Heart left ventricle (tissue), 16 donors: ENCODE data around the gene FSTL4. TPM values are rescaled to one million over a fixed set of nuclear protein-coding genes. Genes with fewer than 3 reads are reported as not detected.
A peak's percentile ranks its signal among the peaks of the same experiment; 100 is the strongest.

ENCODE experiments used
- ATAC-seq, 4 donors: fragments of 200-7000 bp; cut with Tn5 transposase; one replicate each; pipeline ENCODE4 v1.9.1; 2020 to 2022; ENCODE audit warnings: moderate library complexity in 4 of 4, mild to moderate bottlenecking in 3 of 4, moderate number of reproducible peaks in 1 of 4
- DNase-seq, 5 donors: peaks; one replicate each; pipeline ENCODE4 v3.0.0-alpha.2; 2020
- H3K27ac ChIP-seq, 12 donors: fragments of 200-600 bp; sonication (generic) in 4 of 12; one replicate each; pipeline versions ENCODE4 v1.5.0 to v1.8.0; 2016 to 2022; ENCODE audit warnings: mild to moderate bottlenecking in 2 of 12
- H3K27me3 ChIP-seq, 9 donors: fragments of 200-600 bp; sonication (generic) in 2 of 9; one replicate each; pipeline versions ENCODE4 v1.5.1 to v1.8.0; 2016 to 2022; ENCODE audit warnings: mild to moderate bottlenecking in 3 of 9
- H3K36me3 ChIP-seq, 9 donors: fragments of 200-600 bp; sonication (generic) in 2 of 9; one replicate each; pipeline versions ENCODE4 v1.5.0 to v1.8.0; 2018 to 2022; ENCODE audit warnings: mild to moderate bottlenecking in 2 of 9
- H3K4me1 ChIP-seq, 12 donors: fragments of 200-600 bp; sonication (generic) in 4 of 12; one replicate each; pipeline versions ENCODE4 v1.5.0 to v1.8.0; 2016 to 2022; ENCODE audit warnings: mild to moderate bottlenecking in 3 of 12
- H3K4me3 ChIP-seq, 12 donors: fragments of 200-600 bp; sonication (generic) in 4 of 12; one replicate each; pipeline versions ENCODE4 v1.5.0 to v1.8.0; 2017 to 2022; ENCODE audit warnings: mild to moderate bottlenecking in 9 of 12, moderate library complexity in 4 of 12
- H3K9me3 ChIP-seq, 12 donors: fragments of 200-600 bp; sonication (generic) in 4 of 12; one replicate each; pipeline versions ENCODE4 v1.5.0 to v1.8.0; 2016 to 2022; ENCODE audit warnings: mild to moderate bottlenecking in 1 of 12
- CTCF ChIP-seq, 12 donors: fragments of 200-600 bp; sonication (generic) in 4 of 12; IDR thresholded peaks; one replicate each; pipeline versions ENCODE4 v1.5.0 to v1.8.0; 2018 to 2022; ENCODE audit warnings: antibody characterized with exemption in 12 of 12, mild to moderate bottlenecking in 5 of 12
- POLR2A ChIP-seq, 2 donors: fragments of 450-650 bp; IDR thresholded peaks; one replicate each; pipeline ENCODE4 v1.6.1; 2017; ENCODE audit warnings: antibody characterized with exemption in 2 of 2, mild to moderate bottlenecking in 2 of 2, moderate library complexity in 2 of 2
- WGBS, 4 donors: extraction: QIAGEN DNeasy Blood & Tissue Kit in 2 of 4; methylation state at CpG; one replicate each; pipeline versions ENCODE4 v1.1.5 to v1.1.7; 2013 to 2018; 5-methylcytosine and 5-hydroxymethylcytosine counted together
- intact Hi-C, 10 donors: fragments of 100-400 bp; cut with DNase I; formaldehyde crosslinking; loops; one replicate each; pipeline versions ENCODE4 v1.11.1 to v1.14.2; 2022
- polyA plus RNA-seq, 2 donors: library from polyadenylated mRNA; stranded (reverse); fragments of 200-250 nt; gene quantifications; one replicate each; pipeline ENCODE4 v1.2.3, GENCODE V29; 2013
- total RNA-seq, 9 donors: library from RNA; depleted of rRNA in 2 of 9; stranded (reverse); fragments of >200 nt in 2 of 9; fragmentation: NEBNext Ultra II Directional in 3 of 9; extraction: Animal tissue kit (Norgen Biotek cat#: 25700) in 3 of 9; gene quantifications; one replicate each; pipeline versions ENCODE4 v1.1.0 to v1.2.4, GENCODE V29; 2016 to 2023
- donor health status: ischemic (EF 13 %, LVEDD 7.1; RV severe dilation, severe dysfunction).
- donor health status: healthy with polysubstance abuse.
- donor health status: DM: no; HTN: yes; CAD: no.
- donor health status: DM: no; HTN: no; CAD: no.
- donor health status: ischemic (EF 25% LVEDD 6.9; RV normal size, moderate dysfunction).
- donor health status: ischemic (EF 25% LVEDD 5.7; RV mildly dilated, moderate dysfunction).
- donor health status: healthy.
- donor health status: DM: yes; HTN: yes; CAD: no.
- donor health status: ischemic (EF 35%, LVEDD 5.7; RV mildly dilated, moderate dysfunction).
- donor health status: nonischemic (EF 11% LVEDD 7.7; RV severe dilation, severe dysfunction).
- donor health status: DM: yes; HTN: yes; CAD: no.
- donor health status: PGD.
- donor health status: ischemic (EF 29% LVEDD 5.4; RV normal size, mild dysfunction).
- donor health status: nonischemic (EF 23%, LVEDD 6.1; RV moderate dilation, normal function).

Gene FSTL4
- total and polyA plus RNA-seq, 11 donors: 0.01 to 0.39 (median 0.17) TPM; not detected in 6

GRCh38 chr5:133404724-133405123, 207.6 kb downstream of the FSTL4 start:
- no peak for TF ChIP-seq POLR2A (IDR thresholded peaks at IDR 0.05)
- no peak for TF ChIP-seq CTCF (IDR thresholded peaks at IDR 0.05)
- Histone ChIP-seq H3K27me3 (peaks cover 0 to 7% (median 0%) of the 10 kb centered on the region in 9 donors), H3K4me3 (no peak overlapping the region), H3K4me1 (no peaks in the 10 kb centered on the region), H3K36me3 (no peaks in the 10 kb centered on the region), H3K27ac (no peak overlapping the region), H3K9me3 (no peaks in the 10 kb centered on the region)
- WGBS, 4 donors: 68 to 80% (median 72%) methylated on average over 7 of the region's 7 CpGs
- DNase-seq: no peak
- ATAC-seq: no peak
- intact Hi-C loops: no loop called here

GRCh38 chr5:133403741-133404364, 208.5 kb downstream of the FSTL4 start:
- WGBS, 4 donors: 89 to 97% (median 94%) methylated on average over 5 of the region's 5 CpGs
- Histone ChIP-seq H3K27me3 (peaks cover 0 to 4% (median 0%) of the 10 kb centered on the region in 9 donors), H3K9me3 (no peaks in the 10 kb centered on the region), H3K4me1 (no peaks in the 10 kb centered on the region), H3K4me3 (no peak overlapping the region), H3K36me3 (no peaks in the 10 kb centered on the region), H3K27ac (no peak overlapping the region)
- no peak for ATAC-seq
- TF ChIP-seq POLR2A (IDR thresholded peaks at IDR 0.05) (no peak), CTCF (IDR thresholded peaks at IDR 0.05) (no peak)
- no peak for DNase-seq
- intact Hi-C loops: no loop called here

GRCh38 chr5:133402775-133403174, 209.6 kb downstream of the FSTL4 start:
- no peak for ATAC-seq
- peak in 1 of 5 donors; percentile 2 for DNase-seq
- H3K4me1 ChIP-seq: no peaks in the 10 kb centered on the region
- no peaks in the 10 kb centered on the region for H3K36me3 ChIP-seq
- no peak overlapping the region for H3K4me3 ChIP-seq
- no peaks in the 10 kb centered on the region for H3K9me3 ChIP-seq
- H3K27ac ChIP-seq: no peak overlapping the region
- peaks cover 0 to 4% (median 0%) of the 10 kb centered on the region in 9 donors for H3K27me3 ChIP-seq
- TF ChIP-seq POLR2A (IDR thresholded peaks at IDR 0.05): no peak
- TF ChIP-seq CTCF (IDR thresholded peaks at IDR 0.05): no peak
- intact Hi-C loops: no loop called here
- 77 to 92% (median 87%) methylated on average over 12 of the region's 12 CpGs for WGBS, 4 donors

GRCh38 chr5:133401731-133402347, 210.5 kb downstream of the FSTL4 start:
- 65 to 76% (median 73%) methylated on average over 9 of the region's 9 CpGs for WGBS, 4 donors
- no peak for ATAC-seq
- DNase-seq: peak in 1 of 5 donors; percentile 2
- Histone ChIP-seq H3K4me3 (no peak overlapping the region), H3K27ac (no peak overlapping the region), H3K36me3 (no peaks in the 10 kb centered on the region), H3K27me3 (peaks cover 0 to under 1% (median 0%) of the 10 kb centered on the region in 9 donors), H3K4me1 (no peaks in the 10 kb centered on the region), H3K9me3 (no peaks in the 10 kb centered on the region)
- intact Hi-C loops: no loop called here
- TF ChIP-seq POLR2A (IDR thresholded peaks at IDR 0.05) (no peak), CTCF (IDR thresholded peaks at IDR 0.05) (no peak)
